ENCODE measurements around the gene IFNW1. TPM values are rescaled to one million over a fixed set of nuclear protein-coding genes. Genes with fewer than 3 reads are reported as not detected.

IFNW1 gene
- total and polyA plus RNA-seq, 2 of the 13 experiments (the other 11 are each of a cell fraction or from before 2014, with no cell fraction given), result not detected

GRCh38 chr9:21160178-21160577, 18.5 kb upstream of the IFNW1 start:
- H3K4me1 ChIP-seq (ENCODE audit: insufficient read depth, low read length), result no peaks in the 10 kb centered on the region
- H3K4me3 ChIP-seq (replicated peaks in 1 of 3; ENCODE audit: insufficient read depth in 1 of 3, low read depth in 2 of 3, low read length in 3 of 3), result no peak overlapping the region
- H3K4me2 ChIP-seq (ENCODE audit: low read depth, low read length), result no peak overlapping the region
- H3K9me3 ChIP-seq (ENCODE audit: low read length), result no peaks in the 10 kb centered on the region
- POLR2A ChIA-PET, result no interaction called here
- H3K36me3 ChIP-seq (replicated peaks in 1 of 2; ENCODE audit: control insufficient read depth in 1 of 2, insufficient read depth in 2 of 2, low read length in 2 of 2), result no peaks in the 10 kb centered on the region
- no peaks in the 10 kb centered on the region for H3K27me3 ChIP-seq (ENCODE audit: control insufficient read depth in 1 of 2, insufficient read depth in 2 of 2, low read length in 2 of 2)
- no peaks in the 10 kb centered on the region for H3K79me2 ChIP-seq (ENCODE audit: insufficient read depth, low read length)
- TF ChIP-seq ZNF589 (CRISPR knock-in tag; conservative IDR thresholded peaks at IDR 0.05), result no peak
- TF ChIP-seq DDIT3 (CRISPR knock-in tag; IDR thresholded peaks at IDR 0.05), result no peak
- TF ChIP-seq, protein P1, sequence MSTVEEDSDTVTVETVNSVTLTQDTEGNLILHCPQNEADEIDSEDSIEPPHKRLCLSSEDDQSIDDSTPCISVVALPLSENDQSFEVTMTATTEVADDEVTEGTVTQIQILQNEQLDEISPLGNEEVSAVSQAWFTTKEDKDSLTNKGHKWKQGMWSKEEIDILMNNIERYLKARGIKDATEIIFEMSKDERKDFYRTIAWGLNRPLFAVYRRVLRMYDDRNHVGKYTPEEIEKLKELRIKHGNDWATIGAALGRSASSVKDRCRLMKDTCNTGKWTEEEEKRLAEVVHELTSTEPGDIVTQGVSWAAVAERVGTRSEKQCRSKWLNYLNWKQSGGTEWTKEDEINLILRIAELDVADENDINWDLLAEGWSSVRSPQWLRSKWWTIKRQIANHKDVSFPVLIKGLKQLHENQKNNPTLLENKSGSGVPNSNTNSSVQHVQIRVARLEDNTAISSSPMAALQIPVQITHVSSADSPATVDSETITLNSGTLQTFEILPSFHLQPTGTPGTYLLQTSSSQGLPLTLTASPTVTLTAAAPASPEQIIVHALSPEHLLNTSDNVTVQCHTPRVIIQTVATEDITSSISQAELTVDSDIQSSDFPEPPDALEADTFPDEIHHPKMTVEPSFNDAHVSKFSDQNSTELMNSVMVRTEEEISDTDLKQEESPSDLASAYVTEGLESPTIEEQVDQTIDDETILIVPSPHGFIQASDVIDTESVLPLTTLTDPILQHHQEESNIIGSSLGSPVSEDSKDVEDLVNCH (CRISPR knock-in tag; IDR thresholded peaks at IDR 0.05), result no peak
- TF ChIP-seq, protein P2, sequence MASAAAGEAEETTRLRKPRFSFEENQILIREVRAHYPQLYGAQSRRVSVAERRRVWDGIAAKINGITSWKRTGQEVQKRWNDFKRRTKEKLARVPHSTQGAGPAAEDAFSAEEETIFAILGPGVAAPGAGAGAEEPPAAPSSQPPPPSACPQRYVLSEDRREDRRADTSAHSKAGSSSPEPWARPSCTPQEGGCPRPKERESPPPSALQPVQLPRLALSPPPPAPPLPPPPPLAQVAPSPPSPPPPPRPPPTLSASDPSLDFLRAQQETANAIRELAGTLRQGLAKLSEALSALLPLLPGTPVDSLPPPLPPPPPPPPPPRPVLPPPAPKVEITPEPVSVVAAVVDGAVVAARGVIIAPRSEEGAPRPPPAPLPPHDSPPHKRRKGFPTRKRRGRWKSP (CRISPR knock-in tag; IDR thresholded peaks at IDR 0.05), result no peak
- TF ChIP-seq BCL6 (CRISPR knock-in tag; IDR thresholded peaks at IDR 0.05), result no peak
- TF ChIP-seq CBFB (CRISPR knock-in tag; IDR thresholded peaks at IDR 0.05), result no peak
- no peak for TF ChIP-seq PAWR (CRISPR knock-in tag; IDR thresholded peaks at IDR 0.05; ENCODE audit: borderline replicate concordance)
- TF ChIP-seq ZBTB40 (IDR thresholded peaks at IDR 0.05), result no peak
- TF ChIP-seq ZBTB40 (CRISPR knock-in tag; IDR thresholded peaks at IDR 0.05), result no peak
- TF ChIP-seq FOXO1 (CRISPR knock-in tag; IDR thresholded peaks at IDR 0.05), result no peak
- H4K20me1 ChIP-seq (ENCODE audit: insufficient read depth, low read length), result no peaks in the 10 kb centered on the region
- H2AFZ ChIP-seq (ENCODE audit: low read length), result no peak overlapping the region
- H3K27ac ChIP-seq (ENCODE audit: extremely low read length, insufficient read depth, low read length), result no peak overlapping the region
- no TSS peak for BruUV-seq (replicated peaks)
- 6% methylated on average over 1 of the region's 1 CpG for WGBS (ENCODE audit: low lambda C conversion rate)
- DNase-seq (ENCODE audit: low spot score) (no peak), ATAC-seq (no peak), FAIRE-seq (no peak)
- no peak overlapping the region for H3K9ac ChIP-seq (ENCODE audit: insufficient read depth, low read depth, low read length)
- CTCF ChIA-PET (ENCODE audit: low intra/inter-chr PET ratio, low total read pairs), result no interaction called here
- in situ Hi-C loops (cut with HindIII; ENCODE audit: extremely low pct_ligation_motif_present, low pct_unique_long_range_greater_than_20kb) (no loop called here), intact Hi-C loops (cut with micrococcal nuclease; ENCODE audit: unreplicated experiment) (no loop called here)

Data from HepG2 (cell line).